HEK293 (cell line): ENCODE results near the gene UGT2B17.

ENCODE experiments used
- CTCF ChIA-PET: fragments of 350-600 bp; formaldehyde crosslinking; extraction: SDS; loops from one replicate; lab custom pipeline; 2021; ENCODE audit warnings: antibody characterized with exemption; lab: Yijun Ruan, JAX
- POLR2A ChIA-PET: fragments of 300-600 bp; formaldehyde crosslinking; extraction: SDS; loops from one replicate; lab custom pipeline; 2020; ENCODE audit warnings: antibody characterized with exemption, inconsistent platforms; lab: Yijun Ruan, JAX
- H3K27ac ChIP-seq: fragments of 200-500 bp; sonication (Bioruptor generic); 2 replicates; pipeline ENCODE4 v1.5.1; 2014; ENCODE audit warnings: low read depth, low read length, control low read depth, inconsistent platforms; ENCODE audit errors: extremely low read depth
- H3K36me3 ChIP-seq, 2 experiments: fragments of 200-500 bp in 1 of 2; sonication (Bioruptor generic) in 1 of 2; 1 replicate in 1 of 2; 2 replicates in 1 of 2; pipeline ENCODE4 v1.5.1; 2014 to 2017; ENCODE audit warnings: inconsistent platforms in 2 of 2, low read length in 2 of 2; ENCODE audit not compliant: control insufficient read depth in 2 of 2, insufficient read depth in 1 of 2
- H3K4me1 ChIP-seq: fragments of 200-500 bp; sonication (Bioruptor generic); 2 replicates; pipeline ENCODE4 v1.5.1; 2014; ENCODE audit warnings: mild to moderate bottlenecking, low read length, inconsistent platforms; ENCODE audit not compliant: control insufficient read depth, insufficient read depth
- H3K4me3 ChIP-seq: 2 replicates; pipeline ENCODE4 v1.5.1; 2011; ENCODE audit warnings: low read depth, mild to moderate bottlenecking, control low read depth, low read length, moderate library complexity
- H3K9me3 ChIP-seq: fragments of 200-500 bp; sonication (Bioruptor generic); 2 replicates; pipeline ENCODE4 v1.5.1; 2014; ENCODE audit warnings: low read depth, low read length, inconsistent platforms; ENCODE audit not compliant: control insufficient read depth, insufficient read depth
- IKZF3 ChIP-seq: fragments of 450-650 bp; IDR thresholded peaks from 2 replicates; pipeline ENCODE4 v1.5.0; 2018; ENCODE audit warnings: missing biosample characterization, mild to moderate bottlenecking, missing genetic modification characterization, moderate library complexity
- KLF8 ChIP-seq: fragments of 450-650 bp; formaldehyde crosslinking; IDR thresholded peaks from 2 replicates; pipeline ENCODE4 v1.5.1; 2016; ENCODE audit warnings: missing biosample characterization, missing genetic modification characterization
- SP7 ChIP-seq: fragments of 450-650 bp; formaldehyde crosslinking; IDR thresholded peaks from 2 replicates; pipeline ENCODE4 v1.5.1; 2016; ENCODE audit warnings: missing biosample characterization, missing genetic modification characterization
- ZFP37 ChIP-seq: fragments of 450-650 bp; formaldehyde crosslinking; IDR thresholded peaks from 2 replicates; pipeline ENCODE4 v1.5.1; 2016; ENCODE audit warnings: missing biosample characterization, missing genetic modification characterization
- ZIC2 ChIP-seq: fragments of 450-650 bp; formaldehyde crosslinking; IDR thresholded peaks from 2 replicates; pipeline ENCODE4 v1.5.1; 2016; ENCODE audit warnings: missing biosample characterization, missing genetic modification characterization
- ZNF155 ChIP-seq: fragments of 450-650 bp; formaldehyde crosslinking; IDR thresholded peaks from 2 replicates; pipeline ENCODE4 v1.5.1; 2016; ENCODE audit warnings: missing biosample characterization, missing genetic modification characterization
- ZNF302 ChIP-seq: fragments of 450-650 bp; formaldehyde crosslinking; IDR thresholded peaks from 2 replicates; pipeline ENCODE4 v1.5.1; 2016; ENCODE audit warnings: missing biosample characterization, missing genetic modification characterization, low read depth
- ZNF624 ChIP-seq: fragments of 450-650 bp; formaldehyde crosslinking; IDR thresholded peaks from 2 replicates; pipeline ENCODE4 v1.5.1; 2017; ENCODE audit warnings: missing biosample characterization, missing genetic modification characterization
- ZNF626 ChIP-seq: fragments of 450-650 bp; sonication (Bioruptor Pico); formaldehyde crosslinking; IDR thresholded peaks from 2 replicates; pipeline ENCODE4 v1.5.1; 2018; ENCODE audit warnings: missing biosample characterization, missing genetic modification characterization, inconsistent platforms
- ZNF658 ChIP-seq: fragments of 450-650 bp; formaldehyde crosslinking; IDR thresholded peaks from 2 replicates; pipeline ENCODE4; 2016; ENCODE audit warnings: missing biosample characterization, missing genetic modification characterization
- ZSCAN23 ChIP-seq: fragments of 450-650 bp; formaldehyde crosslinking; IDR thresholded peaks from 2 replicates; pipeline ENCODE4 v1.5.1; 2016; ENCODE audit warnings: missing biosample characterization, missing genetic modification characterization
- TF ChIP-seq, protein P1 (sequence below): fragments of 450-650 bp; formaldehyde crosslinking; IDR thresholded peaks from 2 replicates; pipeline ENCODE4 v1.5.1; 2017; ENCODE audit warnings: missing biosample characterization, missing genetic modification characterization
- TF ChIP-seq, protein P2 (sequence below): fragments of 450-650 bp; formaldehyde crosslinking; IDR thresholded peaks from 2 replicates; pipeline ENCODE4 v1.5.1; 2017; ENCODE audit warnings: missing biosample characterization, missing genetic modification characterization
- TF ChIP-seq, protein P3 (sequence below): fragments of 450-650 bp; formaldehyde crosslinking; IDR thresholded peaks from 2 replicates; pipeline ENCODE4 v1.5.1; 2016; ENCODE audit warnings: missing biosample characterization, missing genetic modification characterization
- TF ChIP-seq, protein P4 (sequence below): fragments of 450-650 bp; formaldehyde crosslinking; IDR thresholded peaks from 2 replicates; pipeline ENCODE4 v1.5.1; 2017; ENCODE audit warnings: missing biosample characterization, missing genetic modification characterization
- TF ChIP-seq, protein P5 (sequence below): fragments of 450-650 bp; formaldehyde crosslinking; IDR thresholded peaks from 2 replicates; pipeline ENCODE4 v1.5.1; 2016; ENCODE audit warnings: missing biosample characterization, missing genetic modification characterization

Gene UGT2B17

DNA sequence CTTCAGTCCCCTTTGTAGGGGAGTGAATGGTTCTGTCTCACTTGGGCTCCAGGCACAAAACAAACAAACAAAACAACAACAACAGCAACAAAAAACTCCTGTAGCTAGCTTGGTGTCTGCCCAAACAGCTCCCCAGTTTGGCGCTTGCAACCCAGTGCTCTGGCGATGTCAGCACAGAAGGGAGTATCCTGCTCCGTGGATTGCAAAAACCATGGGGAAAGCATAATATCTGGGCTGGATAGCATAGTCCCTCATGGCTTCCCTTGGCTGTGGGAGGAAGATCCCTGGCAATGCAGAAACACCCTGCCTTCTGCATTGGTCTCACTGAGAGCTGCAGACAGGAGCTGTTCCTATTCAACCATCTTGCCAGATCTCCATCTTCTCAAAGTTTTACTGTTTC, 39.7 kb downstream of the UGT2B17 start:
- TF ChIP-seq ZNF302 (tag by site-specific recombination) (no peak), KLF8 (no peak), IKZF3 (tag by site-specific recombination) (no peak), SP7 (no peak), ZNF658 (tag by site-specific recombination) (no peak), ZFP37 (tag by site-specific recombination) (no peak), ZIC2 (no peak), ZNF626 (tag by site-specific recombination) (no peak), ZNF155 (no peak), ZSCAN23 (no peak), ZNF624 (tag by site-specific recombination) (no peak)
- TF ChIP-seq, protein P1, sequence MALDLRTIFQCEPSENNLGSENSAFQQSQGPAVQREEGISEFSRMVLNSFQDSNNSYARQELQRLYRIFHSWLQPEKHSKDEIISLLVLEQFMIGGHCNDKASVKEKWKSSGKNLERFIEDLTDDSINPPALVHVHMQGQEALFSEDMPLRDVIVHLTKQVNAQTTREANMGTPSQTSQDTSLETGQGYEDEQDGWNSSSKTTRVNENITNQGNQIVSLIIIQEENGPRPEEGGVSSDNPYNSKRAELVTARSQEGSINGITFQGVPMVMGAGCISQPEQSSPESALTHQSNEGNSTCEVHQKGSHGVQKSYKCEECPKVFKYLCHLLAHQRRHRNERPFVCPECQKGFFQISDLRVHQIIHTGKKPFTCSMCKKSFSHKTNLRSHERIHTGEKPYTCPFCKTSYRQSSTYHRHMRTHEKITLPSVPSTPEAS (tag by site-specific recombination): no peak
- TF ChIP-seq, protein P2, sequence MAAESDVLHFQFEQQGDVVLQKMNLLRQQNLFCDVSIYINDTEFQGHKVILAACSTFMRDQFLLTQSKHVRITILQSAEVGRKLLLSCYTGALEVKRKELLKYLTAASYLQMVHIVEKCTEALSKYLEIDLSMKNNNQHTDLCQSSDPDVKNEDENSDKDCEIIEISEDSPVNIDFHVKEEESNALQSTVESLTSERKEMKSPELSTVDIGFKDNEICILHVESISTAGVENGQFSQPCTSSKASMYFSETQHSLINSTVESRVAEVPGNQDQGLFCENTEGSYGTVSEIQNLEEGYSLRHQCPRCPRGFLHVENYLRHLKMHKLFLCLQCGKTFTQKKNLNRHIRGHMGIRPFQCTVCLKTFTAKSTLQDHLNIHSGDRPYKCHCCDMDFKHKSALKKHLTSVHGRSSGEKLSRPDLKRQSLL (tag by site-specific recombination): no peak
- TF ChIP-seq, protein P3, sequence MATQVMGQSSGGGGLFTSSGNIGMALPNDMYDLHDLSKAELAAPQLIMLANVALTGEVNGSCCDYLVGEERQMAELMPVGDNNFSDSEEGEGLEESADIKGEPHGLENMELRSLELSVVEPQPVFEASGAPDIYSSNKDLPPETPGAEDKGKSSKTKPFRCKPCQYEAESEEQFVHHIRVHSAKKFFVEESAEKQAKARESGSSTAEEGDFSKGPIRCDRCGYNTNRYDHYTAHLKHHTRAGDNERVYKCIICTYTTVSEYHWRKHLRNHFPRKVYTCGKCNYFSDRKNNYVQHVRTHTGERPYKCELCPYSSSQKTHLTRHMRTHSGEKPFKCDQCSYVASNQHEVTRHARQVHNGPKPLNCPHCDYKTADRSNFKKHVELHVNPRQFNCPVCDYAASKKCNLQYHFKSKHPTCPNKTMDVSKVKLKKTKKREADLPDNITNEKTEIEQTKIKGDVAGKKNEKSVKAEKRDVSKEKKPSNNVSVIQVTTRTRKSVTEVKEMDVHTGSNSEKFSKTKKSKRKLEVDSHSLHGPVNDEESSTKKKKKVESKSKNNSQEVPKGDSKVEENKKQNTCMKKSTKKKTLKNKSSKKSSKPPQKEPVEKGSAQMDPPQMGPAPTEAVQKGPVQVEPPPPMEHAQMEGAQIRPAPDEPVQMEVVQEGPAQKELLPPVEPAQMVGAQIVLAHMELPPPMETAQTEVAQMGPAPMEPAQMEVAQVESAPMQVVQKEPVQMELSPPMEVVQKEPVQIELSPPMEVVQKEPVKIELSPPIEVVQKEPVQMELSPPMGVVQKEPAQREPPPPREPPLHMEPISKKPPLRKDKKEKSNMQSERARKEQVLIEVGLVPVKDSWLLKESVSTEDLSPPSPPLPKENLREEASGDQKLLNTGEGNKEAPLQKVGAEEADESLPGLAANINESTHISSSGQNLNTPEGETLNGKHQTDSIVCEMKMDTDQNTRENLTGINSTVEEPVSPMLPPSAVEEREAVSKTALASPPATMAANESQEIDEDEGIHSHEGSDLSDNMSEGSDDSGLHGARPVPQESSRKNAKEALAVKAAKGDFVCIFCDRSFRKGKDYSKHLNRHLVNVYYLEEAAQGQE: no peak
- TF ChIP-seq, protein P4, sequence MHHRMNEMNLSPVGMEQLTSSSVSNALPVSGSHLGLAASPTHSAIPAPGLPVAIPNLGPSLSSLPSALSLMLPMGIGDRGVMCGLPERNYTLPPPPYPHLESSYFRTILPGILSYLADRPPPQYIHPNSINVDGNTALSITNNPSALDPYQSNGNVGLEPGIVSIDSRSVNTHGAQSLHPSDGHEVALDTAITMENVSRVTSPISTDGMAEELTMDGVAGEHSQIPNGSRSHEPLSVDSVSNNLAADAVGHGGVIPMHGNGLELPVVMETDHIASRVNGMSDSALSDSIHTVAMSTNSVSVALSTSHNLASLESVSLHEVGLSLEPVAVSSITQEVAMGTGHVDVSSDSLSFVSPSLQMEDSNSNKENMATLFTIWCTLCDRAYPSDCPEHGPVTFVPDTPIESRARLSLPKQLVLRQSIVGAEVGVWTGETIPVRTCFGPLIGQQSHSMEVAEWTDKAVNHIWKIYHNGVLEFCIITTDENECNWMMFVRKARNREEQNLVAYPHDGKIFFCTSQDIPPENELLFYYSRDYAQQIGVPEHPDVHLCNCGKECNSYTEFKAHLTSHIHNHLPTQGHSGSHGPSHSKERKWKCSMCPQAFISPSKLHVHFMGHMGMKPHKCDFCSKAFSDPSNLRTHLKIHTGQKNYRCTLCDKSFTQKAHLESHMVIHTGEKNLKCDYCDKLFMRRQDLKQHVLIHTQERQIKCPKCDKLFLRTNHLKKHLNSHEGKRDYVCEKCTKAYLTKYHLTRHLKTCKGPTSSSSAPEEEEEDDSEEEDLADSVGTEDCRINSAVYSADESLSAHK (tag by site-specific recombination): no peak
- TF ChIP-seq, protein P5, sequence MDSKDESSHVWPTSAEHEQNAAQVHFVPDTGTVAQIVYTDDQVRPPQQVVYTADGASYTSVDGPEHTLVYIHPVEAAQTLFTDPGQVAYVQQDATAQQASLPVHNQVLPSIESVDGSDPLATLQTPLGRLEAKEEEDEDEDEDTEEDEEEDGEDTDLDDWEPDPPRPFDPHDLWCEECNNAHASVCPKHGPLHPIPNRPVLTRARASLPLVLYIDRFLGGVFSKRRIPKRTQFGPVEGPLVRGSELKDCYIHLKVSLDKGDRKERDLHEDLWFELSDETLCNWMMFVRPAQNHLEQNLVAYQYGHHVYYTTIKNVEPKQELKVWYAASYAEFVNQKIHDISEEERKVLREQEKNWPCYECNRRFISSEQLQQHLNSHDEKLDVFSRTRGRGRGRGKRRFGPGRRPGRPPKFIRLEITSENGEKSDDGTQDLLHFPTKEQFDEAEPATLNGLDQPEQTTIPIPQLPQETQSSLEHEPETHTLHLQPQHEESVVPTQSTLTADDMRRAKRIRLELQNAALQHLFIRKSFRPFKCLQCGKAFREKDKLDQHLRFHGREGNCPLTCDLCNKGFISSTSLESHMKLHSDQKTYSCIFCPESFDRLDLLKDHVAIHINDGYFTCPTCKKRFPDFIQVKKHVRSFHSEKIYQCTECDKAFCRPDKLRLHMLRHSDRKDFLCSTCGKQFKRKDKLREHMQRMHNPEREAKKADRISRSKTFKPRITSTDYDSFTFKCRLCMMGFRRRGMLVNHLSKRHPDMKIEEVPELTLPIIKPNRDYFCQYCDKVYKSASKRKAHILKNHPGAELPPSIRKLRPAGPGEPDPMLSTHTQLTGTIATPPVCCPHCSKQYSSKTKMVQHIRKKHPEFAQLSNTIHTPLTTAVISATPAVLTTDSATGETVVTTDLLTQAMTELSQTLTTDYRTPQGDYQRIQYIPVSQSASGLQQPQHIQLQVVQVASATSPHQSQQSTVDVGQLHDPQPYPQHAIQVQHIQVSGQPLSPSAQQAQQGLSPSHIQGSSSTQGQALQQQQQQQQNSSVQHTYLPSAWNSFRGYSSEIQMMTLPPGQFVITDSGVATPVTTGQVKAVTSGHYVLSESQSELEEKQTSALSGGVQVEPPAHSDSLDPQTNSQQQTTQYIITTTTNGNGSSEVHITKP (tag by site-specific recombination): no peak
- TF ChIP-seq, all 188 proteins: peak for 0
- Histone ChIP-seq H3K36me3 (no peaks in the 10 kb centered on the region), H3K4me3 (no peak overlapping the region), H3K9me3 (no peaks in the 10 kb centered on the region), H3K4me1 (no peaks in the 10 kb centered on the region), H3K27ac (no peak overlapping the region)
- ChIA-PET CTCF (no interaction called here), POLR2A (no interaction called here)
